Activated T-helper 17 cell treated with anti-CD3 and anti-CD28 coated beads, Interleukin-2, amount 50 U/mL, for 72 hours (primary cell): Measurements from ENCODE around the gene AVP. TPM values are rescaled to one million over a fixed set of nuclear protein-coding genes. Genes with fewer than 3 reads are reported as not detected.
A peak's percentile ranks its signal among the peaks of the same experiment; 100 is the strongest.
"Not testable (repeated sequence)": the region's sequence is repeated elsewhere in the genome, so short reads cannot be mapped to it uniquely, and the experiment has no call there.

Experiments
- ATAC-seq: fragments of 150-1000 bp; cut with Tn5 transposase; replicated peaks from 2 replicates; pipeline ENCODE4 v1.10.0; 2021; ENCODE audit warnings: mild to moderate bottlenecking, moderate library complexity
- H3K27ac Mint-ChIP-seq: one replicate; pipeline ENCODE4 v1.8.0; 2022; ENCODE audit warnings: mixed read lengths
- H3K27me3 Mint-ChIP-seq: one replicate; pipeline ENCODE4 v1.8.0; 2022; ENCODE audit warnings: mixed read lengths
- H3K36me3 Mint-ChIP-seq: one replicate; pipeline ENCODE4 v1.8.0; 2022; ENCODE audit warnings: low read depth, mild to moderate bottlenecking, mixed read lengths
- H3K4me1 Mint-ChIP-seq: one replicate; pipeline ENCODE4 v1.8.0; 2022; ENCODE audit warnings: mixed read lengths
- H3K4me3 Mint-ChIP-seq: one replicate; pipeline ENCODE4 v1.8.0; 2022; ENCODE audit warnings: mild to moderate bottlenecking, mixed read lengths
- H3K9me3 Mint-ChIP-seq: one replicate; pipeline ENCODE4 v1.8.0; 2022; ENCODE audit warnings: mixed read lengths
- total RNA-seq, 2 donors: library from RNA; stranded (reverse); gene quantifications; one replicate each; pipeline ENCODE4 v1.2.3, GENCODE V29; 2022

Gene AVP
- total RNA-seq, 2 donors from 2014 or later = not detected

GRCh38 chr20:3082306-3082951 is 2.1 kb downstream of the AVP start:
- Mint-ChIP-seq H3K27ac (no peak overlapping the region), H3K27me3 (peaks cover 34% of the 10 kb centered on the region), H3K36me3 (no peaks in the 10 kb centered on the region), H3K4me1 (peaks cover 4% of the 10 kb centered on the region), H3K4me3 (peak overlapping the region; percentile 9), H3K9me3 (no peaks in the 10 kb centered on the region)
- ATAC-seq = peak; percentile 30

DNA sequence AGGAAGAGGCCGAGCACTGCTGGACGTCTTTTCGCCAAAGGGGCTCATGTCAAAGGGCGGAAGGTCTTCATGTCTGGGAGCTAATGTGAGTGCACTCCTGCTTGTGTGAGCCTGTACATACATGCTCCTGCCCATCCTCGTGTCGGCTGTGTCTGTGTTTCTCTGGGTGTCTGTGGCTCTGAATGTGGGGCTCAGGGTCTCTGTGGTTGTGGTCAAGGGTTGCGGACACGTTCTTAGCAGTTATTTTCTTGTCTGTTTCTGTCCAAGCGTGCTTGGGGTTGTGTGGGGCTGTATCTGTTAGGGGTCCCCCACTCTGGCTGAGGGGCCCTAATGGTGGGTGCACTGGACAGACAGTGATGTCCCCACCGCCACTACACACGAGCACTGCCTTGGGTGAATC is 2.9 kb downstream of the AVP start:
- peaks cover 4% of the 10 kb centered on the region for H3K4me1 Mint-ChIP-seq
- H3K27ac Mint-ChIP-seq = no peak overlapping the region
- no peaks in the 10 kb centered on the region for H3K9me3 Mint-ChIP-seq
- peak overlapping the region; percentile 9 for H3K4me3 Mint-ChIP-seq
- H3K36me3 Mint-ChIP-seq = no peaks in the 10 kb centered on the region
- ATAC-seq = no peak
- peaks cover 34% of the 10 kb centered on the region for H3K27me3 Mint-ChIP-seq

GRCh38 chr20:3080939-3081388 is 3.6 kb downstream of the AVP start:
- no peak for ATAC-seq
- no peak overlapping the region for H3K4me3 Mint-ChIP-seq
- no peak overlapping the region for H3K27ac Mint-ChIP-seq
- no peaks in the 10 kb centered on the region for H3K9me3 Mint-ChIP-seq
- H3K36me3 Mint-ChIP-seq = no peaks in the 10 kb centered on the region
- peaks cover 34% of the 10 kb centered on the region for H3K27me3 Mint-ChIP-seq
- peaks cover 4% of the 10 kb centered on the region for H3K4me1 Mint-ChIP-seq

- peak; percentile 61 for ATAC-seq
- peaks cover 4% of the 10 kb centered on the region for H3K4me1 Mint-ChIP-seq
- peak overlapping the region; percentile 35 for H3K4me3 Mint-ChIP-seq
- H3K27me3 Mint-ChIP-seq = peaks cover 22% of the 10 kb centered on the region
- H3K9me3 Mint-ChIP-seq = no peaks in the 10 kb centered on the region
- H3K27ac Mint-ChIP-seq = no peak overlapping the region
- H3K36me3 Mint-ChIP-seq = no peaks in the 10 kb centered on the region
Observed at GRCh38 chr20:3077618-3078134, 6.8 kb downstream of the AVP start.

- H3K4me1 Mint-ChIP-seq = peaks cover 10% of the 10 kb centered on the region
- H3K27me3 Mint-ChIP-seq, H3K4me3 Mint-ChIP-seq, H3K36me3 Mint-ChIP-seq, H3K9me3 Mint-ChIP-seq, ATAC-seq, H3K27ac Mint-ChIP-seq: not testable (repeated sequence)
Observed at GRCh38 chr20:3075315-3075714, 9.2 kb downstream of the AVP start.

DNA sequence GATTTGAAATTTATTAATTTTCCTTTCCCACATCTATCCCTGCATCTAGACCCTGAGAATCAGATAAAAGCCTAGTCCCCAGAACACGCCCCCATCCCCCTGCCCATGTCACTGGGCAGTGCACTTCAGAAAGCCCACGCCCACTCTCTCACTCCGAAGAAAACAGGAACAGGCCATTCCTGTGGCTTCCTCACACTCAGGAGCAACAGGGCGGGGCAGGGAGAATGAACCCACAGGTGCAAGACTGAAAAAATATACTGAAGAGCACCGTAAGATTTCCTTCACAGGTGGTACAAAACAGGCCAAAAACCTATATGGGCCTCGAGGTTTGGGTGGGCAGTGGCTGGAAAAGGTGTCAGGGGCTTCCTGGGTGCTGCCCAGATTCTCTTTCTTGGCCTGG is 9.7 kb downstream of the AVP start:
- no peaks in the 10 kb centered on the region for H3K27me3 Mint-ChIP-seq
- H3K27ac Mint-ChIP-seq = no peak overlapping the region
- H3K4me3 Mint-ChIP-seq = no peak overlapping the region
- H3K9me3 Mint-ChIP-seq = no peaks in the 10 kb centered on the region
- H3K36me3 Mint-ChIP-seq = no peaks in the 10 kb centered on the region
- peaks cover 10% of the 10 kb centered on the region for H3K4me1 Mint-ChIP-seq
- ATAC-seq = no peak

- Mint-ChIP-seq H3K4me1 (peaks cover 10% of the 10 kb centered on the region), H3K4me3 (peak overlapping the region; percentile 67)
- not testable (repeated sequence) for ATAC-seq, H3K27me3 Mint-ChIP-seq, H3K27ac Mint-ChIP-seq, H3K36me3 Mint-ChIP-seq, H3K9me3 Mint-ChIP-seq
Observed at GRCh38 chr20:3073251-3073643, 11.3 kb downstream of the AVP start.

DNA sequence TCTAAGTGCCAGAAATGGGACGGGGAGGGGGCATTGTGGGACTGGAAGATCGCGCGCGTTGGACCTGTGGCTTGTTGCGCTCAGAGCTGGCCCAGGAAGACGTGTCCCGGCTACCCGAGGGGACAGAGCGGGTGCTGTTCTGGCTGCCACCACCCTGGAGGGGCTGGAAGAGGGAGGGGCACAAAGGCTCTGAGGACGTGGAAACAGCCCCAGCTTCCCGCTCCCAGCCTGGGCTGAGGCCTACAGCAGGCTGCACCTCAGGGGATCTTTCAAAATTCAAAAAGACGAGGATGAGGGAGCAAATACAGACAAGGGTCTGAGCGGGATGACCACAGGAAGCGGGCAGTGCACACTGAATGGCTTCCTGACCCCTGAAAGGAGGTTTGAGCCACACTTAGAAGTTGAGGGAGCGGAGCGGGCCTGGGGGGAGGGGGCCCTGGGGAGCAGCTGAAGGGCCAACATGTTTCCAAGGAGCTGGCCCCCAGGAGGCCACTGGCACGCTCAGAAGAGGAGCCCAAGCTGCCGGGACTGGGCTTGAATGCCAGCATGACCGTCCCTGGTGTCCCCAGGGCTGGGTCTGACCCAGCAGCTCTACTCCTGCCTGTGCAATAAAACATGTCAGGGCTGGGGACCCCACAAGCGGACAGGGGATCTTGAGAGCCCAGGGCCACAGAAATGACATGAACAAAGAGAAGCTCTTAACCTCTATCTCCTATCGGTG is 11.8 kb downstream of the AVP start:
- ATAC-seq = no peak
- Mint-ChIP-seq H3K36me3 (no peaks in the 10 kb centered on the region), H3K4me1 (peaks cover 8% of the 10 kb centered on the region), H3K27ac (peak overlapping the region; percentile 54), H3K27me3 (no peaks in the 10 kb centered on the region), H3K9me3 (no peaks in the 10 kb centered on the region), H3K4me3 (peak overlapping the region; percentile 67)

DNA sequence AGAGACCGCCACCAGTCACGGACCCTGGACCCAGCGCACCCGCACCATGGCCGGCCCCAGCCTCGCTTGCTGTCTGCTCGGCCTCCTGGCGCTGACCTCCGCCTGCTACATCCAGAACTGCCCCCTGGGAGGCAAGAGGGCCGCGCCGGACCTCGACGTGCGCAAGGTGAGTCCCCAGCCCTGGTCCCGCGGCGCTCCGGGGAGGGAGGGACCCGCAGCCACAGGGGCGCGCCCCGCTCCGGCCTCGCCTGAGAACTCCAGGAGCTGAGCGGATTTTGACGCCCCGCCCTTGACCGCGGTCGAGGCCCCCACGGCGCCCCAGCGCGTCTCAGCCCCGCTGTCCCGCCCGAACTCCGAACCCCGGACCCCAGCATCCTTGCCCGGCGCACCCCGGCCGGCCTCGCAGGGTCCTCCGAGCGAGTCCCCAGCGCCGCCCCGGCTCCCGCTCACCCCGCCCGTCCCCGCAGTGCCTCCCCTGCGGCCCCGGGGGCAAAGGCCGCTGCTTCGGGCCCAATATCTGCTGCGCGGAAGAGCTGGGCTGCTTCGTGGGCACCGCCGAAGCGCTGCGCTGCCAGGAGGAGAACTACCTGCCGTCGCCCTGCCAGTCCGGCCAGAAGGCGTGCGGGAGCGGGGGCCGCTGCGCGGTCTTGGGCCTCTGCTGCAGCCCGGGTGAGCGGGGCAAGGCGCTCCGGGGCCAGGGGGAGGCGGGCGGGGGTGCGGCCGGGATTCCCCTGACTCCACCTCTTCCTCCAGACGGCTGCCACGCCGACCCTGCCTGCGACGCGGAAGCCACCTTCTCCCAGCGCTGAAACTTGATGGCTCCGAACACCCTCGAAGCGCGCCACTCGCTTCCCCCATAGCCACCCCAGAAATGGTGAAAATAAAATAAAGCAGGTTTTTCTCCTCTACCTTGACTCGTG is 12.7 kb downstream of the AVP start, which contains the start of gene OXT:
Gene OXT, plus strand, starts transcription at position 11 of the 920 bp plus-strand sequence. Its CDS starts 36 bp downstream, at position 47.
- Mint-ChIP-seq H3K27ac (peak within 1 kb of the TSS; percentile 54), H3K4me1 (peaks cover 6% of the 10 kb centered on the region), H3K9me3 (no peaks in the 10 kb centered on the region), H3K36me3 (no peaks in the 10 kb centered on the region), H3K4me3 (peak within 1 kb of the TSS; percentile 67), H3K27me3 (no peaks in the 10 kb centered on the region)
- ATAC-seq = peak; percentile 87

DNA sequence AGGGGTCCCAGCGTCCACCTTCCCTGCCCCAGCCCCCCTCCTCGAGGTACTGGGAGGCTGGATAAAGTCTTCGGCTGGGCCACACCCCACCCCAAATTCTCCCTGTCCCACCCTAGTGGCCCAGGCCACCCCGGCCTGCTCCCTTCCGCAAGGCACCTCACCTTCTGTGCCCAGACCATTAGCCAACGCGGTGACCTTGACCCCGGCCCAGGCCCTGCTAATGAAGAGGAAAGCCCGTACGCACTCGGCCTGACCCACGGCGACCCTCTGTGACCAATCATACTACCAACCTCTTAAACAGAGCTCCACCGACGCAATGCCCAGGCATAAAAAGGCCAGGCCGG is 13.3 kb downstream of the AVP start:
- peak overlapping the region; percentile 22 for H3K27ac Mint-ChIP-seq
- H3K4me1 Mint-ChIP-seq = peaks cover 6% of the 10 kb centered on the region
- no peak for ATAC-seq
- H3K36me3 Mint-ChIP-seq = no peaks in the 10 kb centered on the region
- no peaks in the 10 kb centered on the region for H3K9me3 Mint-ChIP-seq
- H3K27me3 Mint-ChIP-seq = no peaks in the 10 kb centered on the region
- H3K4me3 Mint-ChIP-seq = peak overlapping the region; percentile 67

- no peak for ATAC-seq
- H3K4me3 Mint-ChIP-seq = peak overlapping the region; percentile 67
- H3K4me1 Mint-ChIP-seq = peaks cover 6% of the 10 kb centered on the region
- no peaks in the 10 kb centered on the region for H3K27me3 Mint-ChIP-seq
- H3K9me3 Mint-ChIP-seq = no peaks in the 10 kb centered on the region
- H3K36me3 Mint-ChIP-seq = no peaks in the 10 kb centered on the region
- H3K27ac Mint-ChIP-seq = peak overlapping the region; percentile 22
Observed at GRCh38 chr20:3070725-3071124, 13.8 kb downstream of the AVP start.

- no peaks in the 10 kb centered on the region for H3K27me3 Mint-ChIP-seq
- H3K9me3 Mint-ChIP-seq = no peaks in the 10 kb centered on the region
- H3K4me3 Mint-ChIP-seq = no peak overlapping the region
- H3K36me3 Mint-ChIP-seq = no peaks in the 10 kb centered on the region
- H3K4me1 Mint-ChIP-seq = peaks cover 12% of the 10 kb centered on the region
- ATAC-seq = no peak
- no peak overlapping the region for H3K27ac Mint-ChIP-seq
Observed at GRCh38 chr20:3068986-3069900, 15.3 kb downstream of the AVP start.

DNA sequence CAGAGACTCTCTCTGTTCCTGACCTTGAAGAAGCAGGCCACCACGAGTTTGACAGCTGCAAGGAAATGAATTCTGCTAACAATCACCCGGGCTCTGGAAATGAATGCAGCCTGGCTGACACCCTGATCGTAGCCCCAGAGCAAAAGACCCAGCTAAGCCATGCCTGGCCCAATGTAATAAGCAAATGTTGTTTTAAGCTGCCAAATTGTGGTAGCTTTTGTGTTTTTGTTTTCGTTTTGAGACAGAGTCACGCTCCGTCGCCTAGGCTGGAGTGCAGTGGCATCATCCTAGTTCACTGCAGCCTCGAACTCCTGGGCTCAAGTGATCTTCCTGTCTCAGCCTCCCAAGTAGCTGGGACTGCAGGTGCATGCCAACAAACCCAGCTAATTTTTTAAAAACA is 16.4 kb downstream of the AVP start:
- Mint-ChIP-seq H3K27me3 (no peaks in the 10 kb centered on the region), H3K27ac (no peak overlapping the region), H3K4me1 (peaks cover 13% of the 10 kb centered on the region), H3K9me3 (no peaks in the 10 kb centered on the region), H3K4me3 (no peak overlapping the region), H3K36me3 (no peaks in the 10 kb centered on the region)
- no peak for ATAC-seq
